ENCODE data around the gene C2CD4A.

- TF ChIP-seq CTCF (IDR thresholded peaks at IDR 0.05) (no peak), POLR2A (IDR thresholded peaks at IDR 0.05) (no peak)
Measured at GRCh38 chr15:62035256-62035924, 31.4 kb upstream of the C2CD4A start.

Data from right lobe of liver (tissue), 4 donors.